Measurements from ENCODE around the gene EHBP1.

The EHBP1 gene

GRCh38 chr2:63054841-63055225 is 349.3 kb downstream of the EHBP1 start:
- TF ChIP-seq, protein P1, sequence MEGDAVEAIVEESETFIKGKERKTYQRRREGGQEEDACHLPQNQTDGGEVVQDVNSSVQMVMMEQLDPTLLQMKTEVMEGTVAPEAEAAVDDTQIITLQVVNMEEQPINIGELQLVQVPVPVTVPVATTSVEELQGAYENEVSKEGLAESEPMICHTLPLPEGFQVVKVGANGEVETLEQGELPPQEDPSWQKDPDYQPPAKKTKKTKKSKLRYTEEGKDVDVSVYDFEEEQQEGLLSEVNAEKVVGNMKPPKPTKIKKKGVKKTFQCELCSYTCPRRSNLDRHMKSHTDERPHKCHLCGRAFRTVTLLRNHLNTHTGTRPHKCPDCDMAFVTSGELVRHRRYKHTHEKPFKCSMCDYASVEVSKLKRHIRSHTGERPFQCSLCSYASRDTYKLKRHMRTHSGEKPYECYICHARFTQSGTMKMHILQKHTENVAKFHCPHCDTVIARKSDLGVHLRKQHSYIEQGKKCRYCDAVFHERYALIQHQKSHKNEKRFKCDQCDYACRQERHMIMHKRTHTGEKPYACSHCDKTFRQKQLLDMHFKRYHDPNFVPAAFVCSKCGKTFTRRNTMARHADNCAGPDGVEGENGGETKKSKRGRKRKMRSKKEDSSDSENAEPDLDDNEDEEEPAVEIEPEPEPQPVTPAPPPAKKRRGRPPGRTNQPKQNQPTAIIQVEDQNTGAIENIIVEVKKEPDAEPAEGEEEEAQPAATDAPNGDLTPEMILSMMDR (IDR thresholded peaks at IDR 0.05; ENCODE audit: insufficient read depth, missing control alignments) = no peak
- DNase-seq (ENCODE audit: insufficient read length, low spot score) = no peak
- no peak for FAIRE-seq

- TF ChIP-seq, protein P1 (IDR thresholded peaks at IDR 0.05; ENCODE audit: insufficient read depth, missing control alignments) = no peak
- FAIRE-seq = no peak
- DNase-seq (ENCODE audit: insufficient read length, low spot score) = no peak
These were observed 350.0 kb downstream of the EHBP1 start for GRCh38 chr2:63055226-63056106.

- TF ChIP-seq, protein P1 (IDR thresholded peaks at IDR 0.05; ENCODE audit: insufficient read depth, missing control alignments) = no peak
- FAIRE-seq (no peak), DNase-seq (ENCODE audit: insufficient read length, low spot score) (no peak)
These were observed 350.9 kb downstream of the EHBP1 start for GRCh38 chr2:63056107-63057050.

DNA sequence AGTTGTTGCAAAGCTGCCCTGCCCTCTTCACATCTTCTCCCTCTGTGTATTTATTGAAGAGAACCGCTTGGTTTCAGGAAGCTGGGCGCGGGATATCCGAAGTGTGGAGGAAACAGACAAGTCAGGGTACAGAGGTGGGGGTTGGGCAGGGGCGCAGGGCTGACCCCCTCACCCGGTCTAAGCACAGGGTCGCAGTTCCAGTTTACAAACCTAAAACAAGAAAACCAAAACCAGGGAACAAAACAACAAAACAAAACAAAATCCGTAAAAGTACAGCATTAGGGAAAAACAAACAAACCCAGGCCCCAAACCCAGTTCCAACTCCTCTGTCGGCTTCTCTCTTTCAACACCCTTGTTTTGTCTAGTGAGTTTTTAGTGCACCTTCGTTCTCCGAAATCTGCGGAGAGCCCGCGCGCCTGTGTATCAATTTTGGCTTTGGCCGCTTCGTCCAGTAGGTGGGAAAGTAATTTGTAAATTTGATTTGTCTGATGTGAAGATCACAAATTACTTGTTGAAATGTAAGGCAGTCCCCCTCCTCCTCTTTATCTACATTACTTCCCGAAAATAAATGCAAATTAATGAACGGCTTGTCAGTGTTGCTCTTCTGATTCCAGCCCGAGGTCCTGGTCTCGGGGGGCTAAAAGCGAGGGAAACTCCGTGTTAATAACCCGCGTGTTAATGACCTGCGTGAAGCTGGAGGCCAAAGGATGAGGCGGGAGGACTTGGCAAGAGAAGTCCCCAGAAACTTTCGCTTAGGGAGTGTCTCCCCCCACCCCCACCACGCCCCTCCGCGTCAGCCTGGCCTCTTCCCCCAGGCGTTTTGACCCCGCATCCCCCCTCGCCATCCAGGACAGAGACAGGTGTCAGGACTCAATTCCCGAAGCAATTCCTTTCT is 352.0 kb downstream of the EHBP1 start:
- DNase-seq (ENCODE audit: insufficient read length, low spot score) (no peak), FAIRE-seq (no peak)
- TF ChIP-seq, protein P1 (IDR thresholded peaks at IDR 0.05; ENCODE audit: insufficient read depth, missing control alignments) = no peak

DNA sequence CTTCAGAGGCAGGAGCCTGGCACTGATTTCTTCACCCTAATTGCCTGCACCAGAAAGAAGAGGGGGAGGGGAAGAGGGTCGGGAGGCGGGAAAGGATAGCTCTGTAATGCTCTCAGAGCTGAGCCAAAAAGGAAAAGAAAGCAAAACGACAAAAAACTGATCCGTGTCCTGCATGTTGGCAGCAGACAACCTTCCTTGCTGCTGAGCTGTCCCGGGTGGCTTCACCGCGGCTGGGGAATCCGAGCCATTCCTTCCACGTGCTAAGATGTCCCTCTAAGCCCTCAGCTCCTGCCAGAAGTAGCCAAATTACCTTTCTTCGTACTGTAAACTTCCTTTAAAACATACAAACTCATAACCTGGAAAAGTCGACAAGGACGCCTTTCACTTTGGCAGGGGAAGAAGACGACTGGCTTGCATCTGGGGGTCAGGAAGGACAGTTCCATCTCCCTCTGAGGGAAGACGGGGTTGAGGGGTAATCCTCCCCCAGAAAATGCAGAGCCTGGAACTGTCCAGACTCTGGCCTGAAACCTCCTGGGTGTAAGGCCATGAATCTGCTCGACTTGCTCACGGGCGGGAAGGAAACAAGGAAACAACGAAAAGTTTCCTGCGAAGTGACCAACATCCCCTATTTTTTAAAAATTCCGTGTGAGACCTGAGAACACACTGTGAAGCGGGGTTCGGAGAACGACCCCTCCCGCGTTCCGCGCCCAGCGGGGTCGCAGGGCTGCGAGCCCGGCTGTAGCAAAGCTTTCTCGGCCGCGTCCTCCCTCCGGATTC is 352.8 kb downstream of the EHBP1 start:
- FAIRE-seq (no peak), DNase-seq (ENCODE audit: insufficient read length, low spot score) (no peak)
- TF ChIP-seq, protein P1 (IDR thresholded peaks at IDR 0.05; ENCODE audit: insufficient read depth, missing control alignments) = no peak
